NCI-H524 (cell line): ENCODE results near the gene SSBP3.
"Not testable (repeated sequence)": the region's sequence is repeated elsewhere in the genome, so short reads cannot be mapped to it uniquely, and the experiment has no call there.

Experiments used
- DNase-seq, 2 experiments: peaks; one replicate each; lab custom pipeline; 2025; lab: John Stamatoyannopoulos, UW

The SSBP3 gene

GRCh38 chr1:54348700-54349021 is 57.5 kb downstream of the SSBP3 start:
- no peak for DNase-seq

- DNase-seq = no peak
These were observed 58.1 kb downstream of the SSBP3 start for GRCh38 chr1:54347955-54348699.

- DNase-seq = no peak
These were observed 58.8 kb downstream of the SSBP3 start for GRCh38 chr1:54347261-54347954.

- not testable (repeated sequence) for DNase-seq
These were observed 60.6 kb downstream of the SSBP3 start for GRCh38 chr1:54345548-54345947.

- no peak for DNase-seq
These were observed 61.1 kb downstream of the SSBP3 start for GRCh38 chr1:54345116-54345515.

- peak; percentile 95 to 98 for DNase-seq
These were observed 63.2 kb downstream of the SSBP3 start for GRCh38 chr1:54342742-54343687.

- DNase-seq = peak; percentile 75 to 84
These were observed 63.9 kb downstream of the SSBP3 start for GRCh38 chr1:54342288-54342687.

- no peak for DNase-seq
These were observed 64.4 kb downstream of the SSBP3 start for GRCh38 chr1:54341763-54342162.

GRCh38 chr1:54340878-54341277 is 65.3 kb downstream of the SSBP3 start:
- DNase-seq = peak; percentile 52 to 83

GRCh38 chr1:54340434-54340833 is 65.8 kb downstream of the SSBP3 start:
- no peak for DNase-seq

- DNase-seq = no peak
These were observed 67.1 kb downstream of the SSBP3 start for GRCh38 chr1:54339126-54339525.

GRCh38 chr1:54338464-54338863 is 67.7 kb downstream of the SSBP3 start:
- DNase-seq = no peak

- DNase-seq = no peak
These were observed 68.3 kb downstream of the SSBP3 start for GRCh38 chr1:54337928-54338327.

GRCh38 chr1:54337034-54337433 is 69.2 kb downstream of the SSBP3 start:
- DNase-seq = no peak

GRCh38 chr1:54336116-54336515 is 70.1 kb downstream of the SSBP3 start:
- DNase-seq = no peak

- peak; percentile 30 to 44 for DNase-seq
These were observed 70.5 kb downstream of the SSBP3 start for GRCh38 chr1:54335755-54336108.

- DNase-seq = peak; percentile 35 to 77
These were observed 71.0 kb downstream of the SSBP3 start for GRCh38 chr1:54335011-54335754.

- no peak for DNase-seq
These were observed 73.2 kb downstream of the SSBP3 start for GRCh38 chr1:54332781-54333585.

- peak; percentile 51 to 86 for DNase-seq
These were observed 74.2 kb downstream of the SSBP3 start for GRCh38 chr1:54331843-54332463.

- peak; percentile 94 to 98 for DNase-seq
These were observed 75.0 kb downstream of the SSBP3 start for GRCh38 chr1:54331091-54331772.
